Adipocyte (in vitro differentiated cells): ENCODE measurements around the gene APOL4.
"Not testable (repeated sequence)": the region's sequence is repeated elsewhere in the genome, so short reads cannot be mapped to it uniquely, and the experiment has no call there.

Experiments
- DNase-seq: peaks from one replicate; pipeline ENCODE4 v3.0.0-alpha.2; 2015; ENCODE audit warnings: low read depth
- H3K27me3 ChIP-seq: replicated peaks from 2 replicates; pipeline ENCODE4 v1.7.0; 2013; ENCODE audit warnings: mild to moderate bottlenecking, low read length, moderate library complexity; ENCODE audit not compliant: control insufficient read depth, insufficient read depth
- H3K36me3 ChIP-seq: 2 replicates; pipeline ENCODE4 v1.7.0; 2013; ENCODE audit warnings: low read length, mild to moderate bottlenecking, moderate library complexity; ENCODE audit not compliant: control insufficient read depth, insufficient read depth, severe bottlenecking
- H3K4me1 ChIP-seq: 2 replicates; pipeline ENCODE4 v1.7.0; 2013; ENCODE audit warnings: mild to moderate bottlenecking, low read length, moderate library complexity; ENCODE audit not compliant: control insufficient read depth, insufficient read depth
- H3K4me3 ChIP-seq: 2 replicates; pipeline ENCODE4 v1.7.0; 2013; ENCODE audit warnings: mild to moderate bottlenecking, low read length, moderate library complexity
- H3K9ac ChIP-seq: 2 replicates; pipeline ENCODE4 v1.7.0; 2013; ENCODE audit warnings: mild to moderate bottlenecking, low read length, moderate library complexity
- H3K9me3 ChIP-seq: 2 replicates; pipeline ENCODE4 v1.7.0; 2013; ENCODE audit warnings: mild to moderate bottlenecking, low read length, moderate library complexity; ENCODE audit not compliant: control insufficient read depth

APOL4 gene

GRCh38 chr22:36193577-36193976 lies 8.0 kb downstream of the APOL4 start:
- H3K4me1 ChIP-seq: peaks cover 19% of the 10 kb centered on the region
- DNase-seq: no peak
- H3K36me3 ChIP-seq: no peaks in the 10 kb centered on the region
- H3K9me3 ChIP-seq: no peaks in the 10 kb centered on the region
- no peak overlapping the region for H3K9ac ChIP-seq
- no peak overlapping the region for H3K4me3 ChIP-seq
- H3K27me3 ChIP-seq: no peaks in the 10 kb centered on the region

GRCh38 chr22:36193171-36193570 lies 8.4 kb downstream of the APOL4 start:
- Histone ChIP-seq H3K9me3 (no peaks in the 10 kb centered on the region), H3K4me1 (peaks cover 19% of the 10 kb centered on the region), H3K9ac (no peak overlapping the region), H3K36me3 (no peaks in the 10 kb centered on the region), H3K27me3 (no peaks in the 10 kb centered on the region), H3K4me3 (no peak overlapping the region)
- no peak for DNase-seq

GRCh38 chr22:36192542-36192941 lies 9.1 kb downstream of the APOL4 start:
- no peak for DNase-seq
- Histone ChIP-seq H3K27me3 (no peaks in the 10 kb centered on the region), H3K4me1 (peaks cover 17% of the 10 kb centered on the region), H3K36me3 (no peaks in the 10 kb centered on the region), H3K9ac (no peak overlapping the region), H3K9me3 (no peaks in the 10 kb centered on the region), H3K4me3 (no peak overlapping the region)

- Histone ChIP-seq H3K4me1 (peaks cover 8% of the 10 kb centered on the region), H3K9ac (no peak overlapping the region), H3K4me3 (no peak overlapping the region), H3K36me3 (no peaks in the 10 kb centered on the region), H3K9me3 (no peaks in the 10 kb centered on the region), H3K27me3 (no peaks in the 10 kb centered on the region)
- peak; percentile 21 for DNase-seq
Observed at GRCh38 chr22:36191106-36191836, 10.3 kb downstream of the APOL4 start.

GRCh38 chr22:36187862-36188261 lies 13.7 kb downstream of the APOL4 start:
- not testable (repeated sequence) for H3K9me3 ChIP-seq, H3K4me3 ChIP-seq, H3K9ac ChIP-seq, DNase-seq, H3K27me3 ChIP-seq, H3K36me3 ChIP-seq
- H3K4me1 ChIP-seq: peaks cover 19% of the 10 kb centered on the region

- no peak for DNase-seq
- Histone ChIP-seq H3K9ac (no peak overlapping the region), H3K27me3 (no peaks in the 10 kb centered on the region), H3K36me3 (no peaks in the 10 kb centered on the region), H3K4me1 (peaks cover 14% of the 10 kb centered on the region), H3K9me3 (no peaks in the 10 kb centered on the region), H3K4me3 (no peak overlapping the region)
Observed at GRCh38 chr22:36185828-36186624, 15.6 kb downstream of the APOL4 start.

- no peak overlapping the region for H3K4me3 ChIP-seq
- H3K27me3 ChIP-seq: no peaks in the 10 kb centered on the region
- DNase-seq: peak; percentile 34
- peaks cover 14% of the 10 kb centered on the region for H3K4me1 ChIP-seq
- H3K36me3 ChIP-seq: no peaks in the 10 kb centered on the region
- H3K9me3 ChIP-seq: no peaks in the 10 kb centered on the region
- no peak overlapping the region for H3K9ac ChIP-seq
Observed at GRCh38 chr22:36184433-36185025, 17.1 kb downstream of the APOL4 start.

- Histone ChIP-seq H3K27me3 (no peaks in the 10 kb centered on the region), H3K4me3 (no peak overlapping the region), H3K36me3 (no peaks in the 10 kb centered on the region), H3K9me3 (no peaks in the 10 kb centered on the region), H3K9ac (no peak overlapping the region), H3K4me1 (peaks cover 14% of the 10 kb centered on the region)
- DNase-seq: no peak
Observed at GRCh38 chr22:36183446-36183845, 18.2 kb downstream of the APOL4 start.

GRCh38 chr22:36182857-36183256 lies 18.8 kb downstream of the APOL4 start:
- peaks cover 14% of the 10 kb centered on the region for H3K4me1 ChIP-seq
- H3K9me3 ChIP-seq: no peaks in the 10 kb centered on the region
- no peaks in the 10 kb centered on the region for H3K27me3 ChIP-seq
- no peak overlapping the region for H3K4me3 ChIP-seq
- DNase-seq: no peak
- H3K9ac ChIP-seq: no peak overlapping the region
- H3K36me3 ChIP-seq: no peaks in the 10 kb centered on the region

- Histone ChIP-seq H3K9me3 (no peaks in the 10 kb centered on the region), H3K27me3 (no peaks in the 10 kb centered on the region), H3K4me3 (no peak overlapping the region), H3K9ac (no peak overlapping the region), H3K4me1 (peaks cover 14% of the 10 kb centered on the region), H3K36me3 (no peaks in the 10 kb centered on the region)
- DNase-seq: no peak
Observed at GRCh38 chr22:36182056-36182455, 19.6 kb downstream of the APOL4 start.

- Histone ChIP-seq H3K9me3 (no peaks in the 10 kb centered on the region), H3K9ac (no peak overlapping the region), H3K4me3 (no peak overlapping the region), H3K27me3 (no peaks in the 10 kb centered on the region), H3K36me3 (no peaks in the 10 kb centered on the region), H3K4me1 (peaks cover 14% of the 10 kb centered on the region)
- no peak for DNase-seq
Observed at GRCh38 chr22:36180928-36181327, 20.7 kb downstream of the APOL4 start.
